ENCODE results near the gene ITPK1. TPM values are rescaled to one million over a fixed set of nuclear protein-coding genes. Genes with fewer than 3 reads are reported as not detected.
A peak's percentile ranks its signal among the peaks of the same experiment; 100 is the strongest.
"Not testable (repeated sequence)": the region's sequence is repeated elsewhere in the genome, so short reads cannot be mapped to it uniquely, and the experiment has no call there.

Gene ITPK1
- polyA plus RNA-seq (ENCODE audit: insufficient read length in 4 of 4) = 10 to 100 TPM; 26.9 to 36.1 (median 34.2) TPM

DNA sequence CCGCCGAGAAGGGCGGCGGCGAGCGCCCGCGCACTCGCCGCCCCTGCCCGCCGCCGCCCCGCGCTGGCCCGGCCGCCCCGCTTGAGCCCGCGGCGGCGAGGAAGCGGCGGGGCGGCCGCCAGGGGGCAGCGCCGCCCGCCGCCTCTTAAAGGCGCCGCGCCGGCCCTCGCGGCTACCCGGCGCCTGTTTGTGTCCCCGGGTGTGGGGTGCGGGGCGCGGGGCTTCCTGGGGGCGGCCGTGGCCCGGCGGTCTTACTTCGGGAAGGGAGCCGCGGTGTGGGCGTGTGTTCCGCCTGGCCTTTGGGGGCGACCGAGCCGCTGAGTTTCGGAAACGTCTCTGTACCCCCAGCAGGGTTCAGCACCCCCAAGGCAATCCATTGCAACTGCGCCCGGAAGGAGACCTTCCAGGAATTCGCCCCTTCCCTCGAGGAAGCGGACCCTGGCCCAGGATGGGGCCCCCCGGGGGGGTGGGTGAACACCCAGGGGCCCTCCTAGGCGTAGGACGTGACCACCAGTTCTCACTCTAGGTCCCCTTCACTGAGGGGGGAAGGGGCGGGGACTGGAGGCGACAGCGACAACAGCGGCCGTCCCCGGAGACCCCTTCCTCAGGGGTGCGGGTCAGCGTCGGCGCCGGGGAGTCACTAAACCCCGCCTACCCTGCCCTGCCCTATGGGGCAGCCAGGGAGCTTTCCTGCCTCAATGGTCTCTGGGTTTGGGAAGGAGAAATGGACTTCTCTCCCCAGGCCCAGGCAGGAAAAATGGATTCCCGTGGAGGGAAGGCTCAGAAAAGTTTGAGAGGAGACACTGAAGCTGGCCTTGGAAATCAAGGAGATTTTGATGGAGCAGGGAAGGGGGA is at the start of gene ITPK1:
ITPK1 (minus strand) TSS at position 105 of the 855 bp plus-strand sequence. CDS start 762 bp downstream, outside the sequence.
- peak in 2 of 4 donors; percentile 28 to 49 for DNase-seq (ENCODE audit: low read depth in 4 of 4, low spot score in 2 of 4)

DNA sequence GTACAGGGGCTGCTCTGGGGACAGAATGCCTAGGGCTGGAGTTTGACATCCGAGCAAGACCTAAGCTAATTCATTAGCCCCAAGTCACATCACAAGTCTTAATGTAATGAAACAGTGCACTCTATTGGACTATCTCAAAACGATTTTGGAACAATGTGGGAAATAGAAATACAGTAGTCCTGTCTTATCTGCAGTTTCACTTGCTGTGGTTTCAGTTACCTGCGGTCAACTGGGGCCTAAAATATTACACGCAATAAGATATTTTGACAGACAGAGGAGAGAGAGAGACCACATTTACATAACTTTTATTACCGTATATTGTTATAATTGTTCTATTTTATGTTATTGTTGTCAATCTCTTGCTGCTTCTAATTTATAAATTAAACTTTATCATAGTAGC is 47.8 kb upstream of the ITPK1 start:
- DNase-seq (ENCODE audit: low read depth in 4 of 4, low spot score in 2 of 4) = no peak

DNA sequence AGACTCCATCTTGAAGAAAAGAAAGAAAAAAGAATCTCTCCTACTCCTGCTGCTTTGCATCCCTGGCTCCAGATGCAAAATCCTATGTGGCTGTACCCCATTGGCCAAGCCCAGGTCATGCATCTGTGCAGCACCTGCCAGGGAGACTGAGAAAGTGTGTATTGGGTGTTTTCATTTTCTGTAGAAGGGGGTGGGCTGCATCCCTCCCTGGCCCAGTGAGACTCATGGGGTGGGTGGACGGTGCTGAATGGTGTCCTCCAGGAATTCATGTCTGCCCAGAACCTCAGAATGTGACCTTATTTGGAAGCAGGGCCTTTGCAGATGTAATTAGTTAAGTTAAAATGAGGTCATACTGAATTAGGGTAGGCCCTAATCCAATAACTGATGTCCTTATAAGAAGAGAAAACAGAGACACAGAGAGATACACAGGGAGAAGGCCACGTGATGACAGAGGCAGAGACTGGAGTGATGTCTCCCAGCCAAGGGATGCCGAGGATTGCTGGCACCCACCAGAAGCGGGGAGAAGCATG is 45.8 kb upstream of the ITPK1 start:
- DNase-seq (ENCODE audit: low read depth in 4 of 4, low spot score in 2 of 4) = no peak

DNA sequence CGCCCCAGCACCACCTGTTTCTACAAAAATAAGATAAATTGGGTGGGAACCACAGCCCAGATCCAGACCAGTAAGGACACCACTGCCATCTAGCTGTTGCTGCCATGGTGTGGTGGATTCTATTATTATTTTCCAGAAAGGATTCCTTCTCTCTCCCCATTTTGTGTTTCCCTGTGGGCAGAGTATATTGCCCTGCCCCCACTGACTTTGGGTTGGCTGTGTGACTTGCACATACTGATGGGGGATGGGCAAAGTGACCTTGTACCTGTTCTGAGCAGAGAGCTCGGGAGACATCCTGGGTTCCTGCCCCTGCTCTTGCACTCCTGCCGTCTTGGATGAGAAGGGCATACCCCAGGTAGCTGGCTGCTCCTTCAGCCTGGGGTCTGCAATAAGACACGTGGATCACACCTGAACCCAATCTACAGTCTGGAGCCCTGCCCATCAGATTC is 44.7 kb upstream of the ITPK1 start:
- no peak for DNase-seq (ENCODE audit: low read depth in 4 of 4, low spot score in 2 of 4)

DNA sequence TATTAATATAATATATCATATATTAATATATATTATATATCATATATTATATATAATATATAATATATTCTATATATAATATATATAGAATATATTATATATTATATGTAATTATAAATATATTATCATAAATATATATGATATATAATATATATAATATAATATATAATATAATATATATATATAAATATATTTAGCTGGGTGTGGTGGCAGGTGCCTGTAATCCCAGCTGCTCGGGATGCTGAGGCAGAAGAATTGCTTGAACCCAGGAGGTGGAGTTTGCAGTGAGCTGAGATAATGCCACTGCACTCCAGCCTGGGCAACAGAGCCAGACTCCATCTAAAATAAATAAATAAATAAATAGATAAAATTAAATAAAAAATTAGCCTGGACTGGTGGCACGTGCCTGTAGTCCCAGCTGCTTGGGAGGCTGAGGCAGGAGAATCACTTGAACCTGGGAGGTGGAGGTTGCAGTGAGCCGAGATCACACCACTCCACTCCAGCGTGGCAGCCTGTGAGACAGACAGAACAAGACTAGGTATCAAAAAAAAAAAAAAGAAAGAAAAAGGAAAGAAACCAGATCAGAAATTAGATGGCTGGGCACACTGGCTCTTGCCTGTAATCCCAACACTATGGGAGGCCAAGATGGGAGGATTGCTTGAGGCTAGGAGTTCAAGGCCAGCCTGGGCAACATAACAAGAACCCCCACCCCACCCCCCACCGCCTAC is 44.1 kb upstream of the ITPK1 start:
- not testable (repeated sequence) for DNase-seq (ENCODE audit: low read depth in 4 of 4, low spot score in 2 of 4)

DNA sequence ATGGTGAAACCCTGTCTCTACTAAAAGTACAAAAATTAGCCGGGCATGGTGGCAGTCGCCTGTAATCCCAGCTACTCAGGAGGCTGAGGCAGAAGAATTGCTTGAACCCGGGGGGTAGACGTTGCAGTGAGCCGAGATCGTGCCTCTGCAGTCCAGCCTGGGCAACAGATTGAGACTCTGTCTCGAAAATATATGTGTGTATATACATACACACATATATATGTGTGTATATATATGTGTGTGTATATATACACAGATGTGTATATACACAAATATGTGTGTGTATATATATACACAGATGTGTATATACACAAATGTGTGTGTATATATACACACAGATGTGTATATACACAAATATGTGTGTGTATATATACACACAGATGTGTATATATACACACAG is 42.6 kb upstream of the ITPK1 start:
- DNase-seq (ENCODE audit: low read depth in 4 of 4, low spot score in 2 of 4) = not testable (repeated sequence)

DNA sequence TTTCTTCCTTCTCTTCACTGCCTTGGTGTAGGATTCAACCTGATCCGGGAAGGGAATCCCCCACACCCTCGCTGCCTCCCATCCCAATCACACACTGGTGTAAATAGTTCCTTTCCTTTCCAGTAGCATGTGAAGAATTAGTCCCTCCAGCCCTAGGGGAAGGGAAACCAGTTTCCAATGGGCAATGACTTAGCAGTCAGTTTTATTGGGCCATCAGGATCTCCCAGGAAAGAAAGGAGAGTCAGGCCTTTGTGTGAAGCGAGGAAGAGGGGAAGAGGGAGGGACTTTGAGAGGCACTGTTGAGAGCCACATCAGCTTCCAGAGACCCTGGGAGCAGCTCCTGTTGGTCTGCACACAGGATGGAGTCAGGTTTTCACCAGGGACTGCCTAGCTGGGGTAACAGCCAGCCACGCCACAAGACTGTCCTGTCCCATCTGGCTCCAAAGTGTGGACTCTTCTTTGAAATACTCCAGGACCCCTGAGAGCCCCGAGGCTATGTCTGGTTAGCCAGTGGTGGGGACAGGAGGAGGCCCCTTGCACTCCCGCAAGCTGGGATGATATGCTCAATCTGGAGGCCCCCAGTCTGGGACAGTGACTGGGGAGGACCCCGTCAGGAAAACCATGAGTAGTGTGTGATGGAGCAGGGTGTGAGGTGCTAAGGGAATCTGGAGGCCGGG is 41.1 kb upstream of the ITPK1 start:
- DNase-seq (ENCODE audit: low read depth in 4 of 4, low spot score in 2 of 4) = no peak

DNA sequence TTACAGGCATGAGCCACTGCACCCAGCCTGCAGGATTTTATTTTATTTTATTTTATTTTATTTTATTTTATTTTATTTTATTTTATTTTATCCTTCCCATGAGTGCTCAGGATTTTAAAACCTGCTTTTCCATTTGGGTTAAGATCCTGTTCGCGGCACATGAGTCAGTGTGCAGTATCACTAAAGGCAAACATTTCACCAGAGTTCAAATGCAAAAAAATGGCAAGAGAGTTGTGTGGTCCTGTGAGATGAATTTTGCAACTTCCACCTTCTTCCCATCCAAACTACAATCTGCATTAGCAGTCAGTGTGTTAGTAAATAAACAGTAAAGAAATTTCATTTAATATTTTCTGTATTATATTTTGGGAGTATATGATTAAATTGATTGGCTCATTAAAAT is 39.9 kb upstream of the ITPK1 start:
- no peak for DNase-seq (ENCODE audit: low read depth in 4 of 4, low spot score in 2 of 4)

DNA sequence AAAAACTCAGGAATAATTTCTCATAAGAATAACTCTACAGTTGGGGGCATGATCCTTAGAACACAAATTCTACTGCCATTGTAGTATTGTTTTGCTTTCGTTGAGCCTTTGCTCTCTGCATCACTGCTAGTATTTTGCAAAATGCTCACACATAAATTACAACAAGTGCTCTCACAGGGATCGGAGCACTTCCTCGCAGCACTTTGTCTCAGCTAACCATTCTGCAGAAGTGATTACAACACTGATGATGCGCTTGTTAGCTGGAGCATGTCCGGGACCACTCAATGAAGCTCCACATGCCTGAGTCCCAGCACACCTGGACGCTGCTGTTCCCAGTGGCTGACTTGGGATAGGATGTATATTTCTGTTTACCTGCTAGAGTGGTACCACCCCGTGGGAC is 37.4 kb upstream of the ITPK1 start:
- no peak for DNase-seq (ENCODE audit: low read depth in 4 of 4, low spot score in 2 of 4)

DNA sequence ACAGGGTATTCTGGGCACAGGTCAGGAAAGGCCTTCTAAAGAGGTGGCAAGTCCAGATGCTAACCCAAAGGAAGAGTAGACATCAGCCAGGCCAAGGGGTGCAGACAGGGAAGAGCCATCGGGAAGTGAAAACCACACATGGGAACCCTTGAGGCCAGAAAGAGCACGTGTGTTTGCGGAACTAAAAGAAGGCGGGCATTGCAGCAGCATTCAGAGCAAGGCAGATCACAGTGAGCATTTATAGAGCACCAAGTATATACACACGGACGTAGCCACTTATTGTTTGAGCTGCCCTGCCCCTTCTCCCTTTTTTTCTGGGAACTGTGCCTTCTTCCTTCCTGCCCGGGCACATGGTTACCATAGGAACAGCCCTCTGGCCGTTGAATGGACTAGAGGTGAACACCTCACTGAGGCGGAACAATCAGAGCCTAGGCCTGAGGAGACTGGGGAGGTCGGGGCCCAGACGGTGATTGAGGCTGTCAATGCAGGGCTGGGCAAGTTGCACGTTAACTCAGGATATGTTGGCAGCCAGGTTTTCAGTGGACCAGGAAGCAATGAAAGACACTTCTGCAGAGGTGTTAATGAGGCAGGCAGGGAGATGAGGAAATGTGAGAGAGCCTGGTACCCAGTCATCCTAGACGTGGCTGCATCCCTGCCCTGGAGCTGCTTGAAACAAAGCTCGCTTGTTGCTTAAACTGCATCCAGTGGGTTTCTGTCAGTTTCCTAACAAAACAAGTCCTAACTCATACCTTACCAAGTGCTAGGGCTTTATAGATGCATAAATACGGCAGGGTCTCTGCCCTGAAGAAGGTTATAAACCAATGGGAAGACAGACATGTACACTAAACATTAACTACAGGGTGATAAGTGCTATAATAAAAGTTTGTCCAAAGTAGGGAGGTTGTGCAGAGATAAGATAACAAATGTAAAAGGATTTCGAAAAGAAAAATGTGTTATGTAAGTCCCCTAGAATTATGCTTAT is 34.8 kb upstream of the ITPK1 start:
- no peak for DNase-seq (ENCODE audit: low read depth in 4 of 4, low spot score in 2 of 4)

DNA sequence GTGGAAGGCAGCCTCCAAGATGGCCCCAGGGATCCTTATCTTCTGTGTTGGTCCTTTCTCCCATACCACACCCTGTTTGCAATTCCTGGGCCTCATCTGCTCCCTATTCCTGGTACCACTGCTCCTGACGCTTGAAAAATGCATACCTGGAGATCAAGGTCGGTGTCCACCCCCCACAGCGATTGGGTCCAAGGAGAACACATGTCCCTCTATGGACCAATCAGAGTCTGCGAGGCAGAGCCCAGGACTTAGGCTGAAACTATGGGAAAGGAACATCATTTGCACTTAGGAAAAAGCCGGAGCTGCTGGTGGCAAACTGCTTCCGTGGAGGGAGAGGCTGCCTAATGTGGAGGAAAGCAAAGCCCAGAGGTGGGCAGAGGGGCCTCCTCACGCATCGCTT is 33.3 kb upstream of the ITPK1 start:
- DNase-seq (ENCODE audit: low read depth in 4 of 4, low spot score in 2 of 4) = no peak

DNA sequence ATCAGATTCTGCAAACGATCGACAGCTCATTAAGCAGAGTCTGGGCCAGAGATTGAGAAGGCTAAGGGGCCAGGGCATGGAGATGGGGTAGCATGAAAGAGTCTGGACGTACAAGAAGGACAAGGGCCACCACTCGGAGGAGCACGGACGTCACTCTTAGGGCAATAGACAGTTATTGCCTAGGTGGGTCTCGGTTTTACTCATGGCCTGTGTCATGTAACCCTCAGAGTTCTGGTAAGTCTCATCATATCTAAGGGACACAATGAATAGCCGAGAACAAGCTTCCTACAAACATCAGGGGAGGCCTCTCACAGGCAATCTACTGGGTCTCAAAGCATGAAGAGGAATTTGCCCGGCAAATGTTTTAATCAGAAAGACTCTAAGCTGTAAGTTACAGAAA is 30.4 kb upstream of the ITPK1 start:
- no peak for DNase-seq (ENCODE audit: low read depth in 4 of 4, low spot score in 2 of 4)

DNA sequence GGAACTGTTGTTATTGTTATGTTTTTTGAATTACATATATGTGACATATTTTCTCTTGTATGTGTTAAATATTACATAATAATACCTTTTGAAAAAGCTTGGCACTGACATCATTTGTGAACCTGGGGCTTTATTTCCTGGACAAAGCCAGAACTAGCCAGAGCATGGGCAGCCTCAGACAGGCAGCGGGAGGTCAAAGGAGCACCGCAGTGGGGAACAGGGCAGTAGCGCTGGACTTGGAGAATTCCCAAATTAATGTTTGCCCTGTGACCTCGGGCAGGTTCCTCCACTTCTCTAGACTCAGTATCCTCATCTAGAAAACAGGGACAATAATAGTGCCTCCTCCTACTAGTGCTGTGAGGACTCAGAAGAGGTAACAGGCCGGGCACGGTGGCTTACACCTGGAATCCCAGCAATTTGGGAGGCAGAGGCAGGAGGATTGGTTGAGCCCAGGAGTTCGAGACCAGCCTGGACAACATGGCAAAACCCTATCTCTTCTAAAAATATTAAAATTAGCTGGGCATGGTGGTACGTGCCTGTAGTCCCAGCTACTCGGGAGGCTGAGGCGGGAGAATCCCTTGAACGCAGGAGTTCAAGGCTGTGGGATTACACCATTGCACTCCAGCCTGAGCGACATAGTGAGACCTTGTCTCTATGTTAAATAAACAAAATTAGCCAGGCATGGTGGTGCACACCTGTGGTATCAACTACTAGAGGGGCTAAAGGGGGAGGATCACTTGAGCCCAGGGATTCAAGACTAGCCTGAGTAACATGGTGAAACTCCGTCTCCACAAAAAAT is 27.3 kb upstream of the ITPK1 start:
- DNase-seq (ENCODE audit: low read depth in 4 of 4, low spot score in 2 of 4) = no peak

DNA sequence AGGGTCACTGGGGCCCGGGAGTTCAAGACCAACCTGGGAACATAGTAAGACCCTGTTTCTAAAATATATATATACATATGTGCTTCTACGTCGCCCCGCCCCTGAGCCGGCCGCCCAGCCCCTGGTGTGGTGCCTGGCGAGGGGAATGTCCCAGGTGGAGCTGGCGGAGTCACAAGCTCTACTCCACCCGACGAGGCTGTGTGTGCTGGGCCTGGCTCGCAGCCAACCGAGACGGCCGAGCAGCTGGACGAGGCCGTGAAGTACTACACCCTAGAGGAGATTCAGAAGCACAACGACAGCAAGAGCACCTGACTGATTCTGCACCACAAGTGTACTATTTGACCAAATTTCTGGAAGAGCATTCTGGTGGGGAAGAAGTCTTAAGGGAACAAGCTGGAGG is 22.1 kb upstream of the ITPK1 start:
- no peak for DNase-seq (ENCODE audit: low read depth in 4 of 4, low spot score in 2 of 4)

DNA sequence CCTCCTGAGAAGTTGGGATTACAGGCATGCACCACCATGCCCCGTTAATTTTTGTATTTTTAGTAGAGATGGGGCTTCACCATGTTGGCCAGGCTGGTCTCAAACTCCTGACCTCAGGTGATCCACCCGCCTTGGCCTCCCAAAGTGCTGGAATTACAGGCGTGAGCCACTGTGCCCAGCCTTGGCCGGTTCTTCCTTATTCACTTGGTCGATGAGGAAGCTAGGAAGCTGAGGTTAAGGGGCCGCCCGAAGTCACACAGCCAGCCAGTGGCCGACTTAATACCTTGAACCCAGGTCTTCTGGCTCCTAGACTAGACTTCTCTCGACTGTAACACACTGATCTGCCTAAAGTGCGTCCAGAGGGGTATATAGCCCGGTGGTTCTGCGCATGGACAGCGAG is 20.8 kb upstream of the ITPK1 start:
- not testable (repeated sequence) for DNase-seq (ENCODE audit: low read depth in 4 of 4, low spot score in 2 of 4)

DNA sequence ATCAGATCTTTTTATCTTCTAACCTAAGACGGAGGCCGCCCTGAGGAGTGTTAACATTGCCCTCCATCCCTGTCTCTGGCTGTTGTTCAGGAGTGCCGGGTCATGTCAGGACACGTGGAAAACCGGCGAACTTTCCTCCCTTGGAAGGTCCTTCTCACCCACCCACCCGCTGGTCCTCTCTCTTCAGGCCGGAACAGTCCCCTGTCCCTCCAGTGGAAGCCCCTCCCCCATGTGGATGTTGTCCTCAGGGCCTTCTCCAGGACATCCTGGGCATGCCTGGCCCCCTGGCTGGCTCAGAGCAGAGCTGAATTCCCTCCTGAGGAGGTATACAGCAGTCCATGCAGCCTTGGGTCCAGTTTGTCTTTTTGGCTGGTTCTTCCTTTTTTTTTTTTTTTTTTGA is 20.3 kb upstream of the ITPK1 start:
- no peak for DNase-seq (ENCODE audit: low read depth in 4 of 4, low spot score in 2 of 4)

DNA sequence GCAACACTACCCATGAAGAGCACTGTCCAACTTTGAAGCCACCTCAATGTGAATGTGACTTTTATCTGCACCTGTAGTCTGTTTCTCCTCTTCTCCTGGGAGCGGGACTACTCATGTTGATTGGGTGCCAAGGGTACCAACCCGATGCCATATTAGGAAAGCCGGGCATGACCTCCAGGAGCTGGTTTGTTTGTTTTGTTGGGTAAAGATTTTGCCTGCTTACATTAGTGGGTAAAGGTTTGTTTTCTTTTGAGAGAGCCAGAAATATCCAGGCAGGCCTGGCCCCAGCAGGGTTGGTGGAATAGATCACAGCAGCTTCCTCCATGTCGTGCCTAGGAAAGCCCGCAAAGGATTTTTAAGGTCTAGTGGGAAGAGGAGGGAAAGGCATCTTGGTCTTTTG is 19.7 kb upstream of the ITPK1 start:
- no peak for DNase-seq (ENCODE audit: low read depth in 4 of 4, low spot score in 2 of 4)

DNA sequence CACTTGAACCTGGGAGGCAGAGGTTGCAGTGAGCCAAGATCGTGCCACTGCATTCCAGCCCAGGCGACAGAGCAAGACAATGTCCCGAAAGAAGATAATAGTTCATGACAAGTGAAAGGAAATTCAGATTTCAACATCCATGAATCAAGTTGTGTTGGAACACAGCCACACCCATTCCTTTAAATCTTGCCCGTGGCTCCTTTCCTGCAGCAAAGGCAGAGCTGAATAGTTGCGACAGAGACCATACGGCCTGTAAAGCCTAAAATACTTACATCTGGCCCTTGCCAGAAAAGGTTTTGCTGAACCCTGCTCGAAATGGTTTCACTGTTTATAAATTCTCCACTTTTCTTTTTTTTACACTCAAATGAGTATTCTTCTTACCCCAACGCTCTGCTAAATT is 17.7 kb upstream of the ITPK1 start:
- DNase-seq (ENCODE audit: low read depth in 4 of 4, low spot score in 2 of 4) = no peak

DNA sequence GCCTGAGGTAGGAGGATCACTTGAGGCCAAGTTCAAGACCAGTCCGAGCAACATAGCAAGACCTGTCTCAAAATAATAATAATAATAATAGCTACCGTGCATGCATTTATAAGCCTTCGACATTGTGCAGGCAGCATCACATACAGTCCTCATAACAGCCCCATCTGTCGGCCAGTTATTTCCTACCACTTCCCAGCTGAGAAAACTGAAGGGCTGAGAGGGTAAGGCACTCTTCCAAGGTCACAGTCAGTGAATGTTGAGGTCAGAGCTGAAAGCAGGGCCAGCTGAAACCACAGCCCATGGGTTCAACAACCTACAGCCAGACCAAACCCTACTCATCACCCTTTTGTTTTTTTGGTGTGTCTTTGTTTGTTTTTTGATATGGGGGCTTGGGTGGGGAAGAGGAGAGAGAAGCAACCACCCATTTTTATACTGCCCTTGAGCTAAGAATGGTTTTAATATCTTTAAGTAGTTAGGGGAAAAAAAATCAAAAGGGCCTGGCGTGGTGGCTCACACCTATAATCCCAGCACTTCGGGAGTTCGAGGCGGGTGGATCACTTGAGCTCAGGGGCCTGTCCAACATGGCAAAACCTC is 16.8 kb upstream of the ITPK1 start:
- DNase-seq (ENCODE audit: low read depth in 4 of 4, low spot score in 2 of 4) = no peak

Measured in left renal cortex interstitium (tissue), 4 donors.